ENCODE measurements around the gene SH3BP1. TPM values are rescaled to one million over a fixed set of nuclear protein-coding genes. Genes with fewer than 3 reads are reported as not detected.

SH3BP1 gene
- total and polyA plus RNA-seq, 2 of the 13 experiments (the other 11 are each of a cell fraction or from before 2014, with no cell fraction given): 8.4 to 18.5 TPM

DNA sequence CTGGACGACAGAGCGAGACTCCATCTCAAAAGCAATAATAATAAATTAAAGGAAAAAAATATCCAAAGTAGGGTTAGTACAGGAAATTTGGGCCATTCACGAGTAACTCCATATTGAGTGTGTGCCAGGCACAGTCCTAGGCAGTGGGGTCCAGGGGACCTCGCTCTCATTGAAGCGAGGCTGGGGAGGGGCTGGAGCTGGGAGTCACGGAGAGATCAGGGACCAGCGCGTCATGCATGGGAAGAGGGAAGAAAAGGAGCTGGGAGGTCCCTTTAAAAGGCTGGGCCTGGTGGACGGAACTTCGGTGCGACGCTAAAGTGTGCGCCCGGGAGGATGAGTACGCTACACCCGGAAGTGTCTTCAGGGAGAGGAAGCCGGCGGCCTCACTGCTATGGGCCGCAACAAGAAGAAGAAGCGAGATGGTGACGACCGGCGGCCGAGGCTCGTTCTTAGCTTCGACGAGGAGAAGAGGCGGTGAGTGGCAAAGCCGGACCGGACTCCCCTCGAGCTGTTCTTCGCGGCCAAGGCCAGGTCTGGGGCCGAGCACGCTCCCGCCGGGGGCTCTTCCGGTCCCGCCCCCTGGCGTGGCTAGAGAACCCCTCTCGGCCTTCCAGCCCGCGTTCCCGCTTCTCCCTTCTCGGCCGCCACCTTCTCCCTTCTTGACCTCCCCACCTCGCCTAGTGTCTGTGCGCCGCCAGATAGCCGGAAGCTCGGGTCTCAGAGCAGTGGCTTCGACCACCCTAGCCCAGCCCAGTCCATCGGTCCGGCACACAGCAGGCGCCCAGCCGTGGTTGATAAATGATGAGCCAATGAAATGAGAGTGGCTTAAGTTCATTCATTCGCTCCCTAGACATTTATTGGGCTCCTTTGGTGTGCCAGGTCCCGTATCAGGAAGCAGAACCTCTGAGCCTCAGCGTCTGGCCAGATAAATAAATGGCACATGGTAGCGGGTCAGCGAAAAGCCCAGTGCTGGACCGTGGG lies 46.8 kb downstream of the SH3BP1 start, which contains the start of gene NOL12 (continued):
- TF ChIP-seq, protein P1, sequence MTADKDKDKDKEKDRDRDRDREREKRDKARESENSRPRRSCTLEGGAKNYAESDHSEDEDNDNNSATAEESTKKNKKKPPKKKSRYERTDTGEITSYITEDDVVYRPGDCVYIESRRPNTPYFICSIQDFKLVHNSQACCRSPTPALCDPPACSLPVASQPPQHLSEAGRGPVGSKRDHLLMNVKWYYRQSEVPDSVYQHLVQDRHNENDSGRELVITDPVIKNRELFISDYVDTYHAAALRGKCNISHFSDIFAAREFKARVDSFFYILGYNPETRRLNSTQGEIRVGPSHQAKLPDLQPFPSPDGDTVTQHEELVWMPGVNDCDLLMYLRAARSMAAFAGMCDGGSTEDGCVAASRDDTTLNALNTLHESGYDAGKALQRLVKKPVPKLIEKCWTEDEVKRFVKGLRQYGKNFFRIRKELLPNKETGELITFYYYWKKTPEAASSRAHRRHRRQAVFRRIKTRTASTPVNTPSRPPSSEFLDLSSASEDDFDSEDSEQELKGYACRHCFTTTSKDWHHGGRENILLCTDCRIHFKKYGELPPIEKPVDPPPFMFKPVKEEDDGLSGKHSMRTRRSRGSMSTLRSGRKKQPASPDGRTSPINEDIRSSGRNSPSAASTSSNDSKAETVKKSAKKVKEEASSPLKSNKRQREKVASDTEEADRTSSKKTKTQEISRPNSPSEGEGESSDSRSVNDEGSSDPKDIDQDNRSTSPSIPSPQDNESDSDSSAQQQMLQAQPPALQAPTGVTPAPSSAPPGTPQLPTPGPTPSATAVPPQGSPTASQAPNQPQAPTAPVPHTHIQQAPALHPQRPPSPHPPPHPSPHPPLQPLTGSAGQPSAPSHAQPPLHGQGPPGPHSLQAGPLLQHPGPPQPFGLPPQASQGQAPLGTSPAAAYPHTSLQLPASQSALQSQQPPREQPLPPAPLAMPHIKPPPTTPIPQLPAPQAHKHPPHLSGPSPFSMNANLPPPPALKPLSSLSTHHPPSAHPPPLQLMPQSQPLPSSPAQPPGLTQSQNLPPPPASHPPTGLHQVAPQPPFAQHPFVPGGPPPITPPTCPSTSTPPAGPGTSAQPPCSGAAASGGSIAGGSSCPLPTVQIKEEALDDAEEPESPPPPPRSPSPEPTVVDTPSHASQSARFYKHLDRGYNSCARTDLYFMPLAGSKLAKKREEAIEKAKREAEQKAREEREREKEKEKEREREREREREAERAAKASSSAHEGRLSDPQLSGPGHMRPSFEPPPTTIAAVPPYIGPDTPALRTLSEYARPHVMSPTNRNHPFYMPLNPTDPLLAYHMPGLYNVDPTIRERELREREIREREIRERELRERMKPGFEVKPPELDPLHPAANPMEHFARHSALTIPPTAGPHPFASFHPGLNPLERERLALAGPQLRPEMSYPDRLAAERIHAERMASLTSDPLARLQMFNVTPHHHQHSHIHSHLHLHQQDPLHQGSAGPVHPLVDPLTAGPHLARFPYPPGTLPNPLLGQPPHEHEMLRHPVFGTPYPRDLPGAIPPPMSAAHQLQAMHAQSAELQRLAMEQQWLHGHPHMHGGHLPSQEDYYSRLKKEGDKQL (CRISPR knock-in tag; IDR thresholded peaks at IDR 0.05; ENCODE audit: low read depth): no peak
- no peak for TF ChIP-seq SOX6 (IDR thresholded peaks at IDR 0.05)
- no peak; the same call in 1 of the 2 replicates for TF ChIP-seq SOX6 (CRISPR knock-in tag; IDR thresholded peaks at IDR 0.05)
- peak; percentile 56; the same call in 1 of the 2 replicates for TF ChIP-seq CBX5 (CRISPR knock-in tag; IDR thresholded peaks at IDR 0.05; ENCODE audit: borderline replicate concordance)
- no peak for TF ChIP-seq ZNF282 (IDR thresholded peaks at IDR 0.05; ENCODE audit: partially characterized antibody)
- no peak for TF ChIP-seq ZBTB8A (CRISPR knock-in tag; IDR thresholded peaks at IDR 0.05; ENCODE audit: borderline replicate concordance, low read depth)
- peak; percentile 39; the same call in 1 of the 2 replicates for TF ChIP-seq POGZ (CRISPR knock-in tag; IDR thresholded peaks at IDR 0.05)
- no peak for TF ChIP-seq ATAD3A (CRISPR knock-in tag; IDR thresholded peaks at IDR 0.05)
- no peak for TF ChIP-seq CENPX (CRISPR knock-in tag; IDR thresholded peaks at IDR 0.05)
- TF ChIP-seq RFXANK (CRISPR knock-in tag; IDR thresholded peaks at IDR 0.05): peak; percentile 42; the same call in 1 of the 2 replicates
- peak; percentile 94 for TF ChIP-seq SAP130 (CRISPR knock-in tag; IDR thresholded peaks at IDR 0.05; ENCODE audit: low read depth)
- TF ChIP-seq RBAK (CRISPR knock-in tag; IDR thresholded peaks at IDR 0.05): no peak
- TF ChIP-seq ZNF550 (CRISPR knock-in tag; IDR thresholded peaks at IDR 0.05; ENCODE audit: borderline replicate concordance): no peak
- peak; percentile 53 for TF ChIP-seq ZNF232 (CRISPR knock-in tag; IDR thresholded peaks at IDR 0.05; ENCODE audit: borderline replicate concordance)
- TF ChIP-seq ZNF3 (CRISPR knock-in tag; IDR thresholded peaks at IDR 0.05): no peak
- TF ChIP-seq, protein P2, sequence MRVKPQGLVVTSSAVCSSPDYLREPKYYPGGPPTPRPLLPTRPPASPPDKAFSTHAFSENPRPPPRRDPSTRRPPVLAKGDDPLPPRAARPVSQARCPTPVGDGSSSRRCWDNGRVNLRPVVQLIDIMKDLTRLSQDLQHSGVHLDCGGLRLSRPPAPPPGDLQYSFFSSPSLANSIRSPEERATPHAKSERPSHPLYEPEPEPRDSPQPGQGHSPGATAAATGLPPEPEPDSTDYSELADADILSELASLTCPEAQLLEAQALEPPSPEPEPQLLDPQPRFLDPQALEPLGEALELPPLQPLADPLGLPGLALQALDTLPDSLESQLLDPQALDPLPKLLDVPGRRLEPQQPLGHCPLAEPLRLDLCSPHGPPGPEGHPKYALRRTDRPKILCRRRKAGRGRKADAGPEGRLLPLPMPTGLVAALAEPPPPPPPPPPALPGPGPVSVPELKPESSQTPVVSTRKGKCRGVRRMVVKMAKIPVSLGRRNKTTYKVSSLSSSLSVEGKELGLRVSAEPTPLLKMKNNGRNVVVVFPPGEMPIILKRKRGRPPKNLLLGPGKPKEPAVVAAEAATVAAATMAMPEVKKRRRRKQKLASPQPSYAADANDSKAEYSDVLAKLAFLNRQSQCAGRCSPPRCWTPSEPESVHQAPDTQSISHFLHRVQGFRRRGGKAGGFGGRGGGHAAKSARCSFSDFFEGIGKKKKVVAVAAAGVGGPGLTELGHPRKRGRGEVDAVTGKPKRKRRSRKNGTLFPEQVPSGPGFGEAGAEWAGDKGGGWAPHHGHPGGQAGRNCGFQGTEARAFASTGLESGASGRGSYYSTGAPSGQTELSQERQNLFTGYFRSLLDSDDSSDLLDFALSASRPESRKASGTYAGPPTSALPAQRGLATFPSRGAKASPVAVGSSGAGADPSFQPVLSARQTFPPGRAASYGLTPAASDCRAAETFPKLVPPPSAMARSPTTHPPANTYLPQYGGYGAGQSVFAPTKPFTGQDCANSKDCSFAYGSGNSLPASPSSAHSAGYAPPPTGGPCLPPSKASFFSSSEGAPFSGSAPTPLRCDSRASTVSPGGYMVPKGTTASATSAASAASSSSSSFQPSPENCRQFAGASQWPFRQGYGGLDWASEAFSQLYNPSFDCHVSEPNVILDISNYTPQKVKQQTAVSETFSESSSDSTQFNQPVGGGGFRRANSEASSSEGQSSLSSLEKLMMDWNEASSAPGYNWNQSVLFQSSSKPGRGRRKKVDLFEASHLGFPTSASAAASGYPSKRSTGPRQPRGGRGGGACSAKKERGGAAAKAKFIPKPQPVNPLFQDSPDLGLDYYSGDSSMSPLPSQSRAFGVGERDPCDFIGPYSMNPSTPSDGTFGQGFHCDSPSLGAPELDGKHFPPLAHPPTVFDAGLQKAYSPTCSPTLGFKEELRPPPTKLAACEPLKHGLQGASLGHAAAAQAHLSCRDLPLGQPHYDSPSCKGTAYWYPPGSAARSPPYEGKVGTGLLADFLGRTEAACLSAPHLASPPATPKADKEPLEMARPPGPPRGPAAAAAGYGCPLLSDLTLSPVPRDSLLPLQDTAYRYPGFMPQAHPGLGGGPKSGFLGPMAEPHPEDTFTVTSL (CRISPR knock-in tag; IDR thresholded peaks at IDR 0.05; ENCODE audit: borderline replicate concordance): no peak
- TF ChIP-seq HOXA9 (CRISPR knock-in tag; IDR thresholded peaks at IDR 0.05; ENCODE audit: borderline replicate concordance): no peak
- peak; percentile 66 for TF ChIP-seq ZSCAN25 (CRISPR knock-in tag; IDR thresholded peaks at IDR 0.05)
- TF ChIP-seq ZNF790 (CRISPR knock-in tag; IDR thresholded peaks at IDR 0.05; ENCODE audit: borderline replicate concordance): peak; percentile 62; the same call in 1 of the 2 replicates

All from HepG2 (cell line).